SK-N-SH (cell line): ENCODE measurements around the gene DRGX. TPM values are rescaled to one million over a fixed set of nuclear protein-coding genes. Genes with fewer than 3 reads are reported as not detected.

ENCODE experiments used
- CTCF ChIA-PET: fragments of 300-600, 350-600 bp; formaldehyde crosslinking; extraction: SDS; loops from one replicate; lab custom pipeline; 2021; lab: Yijun Ruan, JAX
- POLR2A ChIA-PET: fragments of 350-600 bp; sonication (Branson Sonifier 250); formaldehyde crosslinking; extraction: SDS; loops from one replicate; lab custom pipeline; 2020; ENCODE audit warnings: antibody characterized with exemption, inconsistent platforms; lab: Yijun Ruan, JAX
- DNase-seq: peaks from one replicate; pipeline ENCODE4 v3.0.0; 2012
- H2AFZ ChIP-seq: fragments of 200-600 bp; sonication (generic); 2 replicates; pipeline ENCODE4 v1.8.1; 2016; ENCODE audit warnings: antibody characterized with exemption, mild to moderate bottlenecking, low read depth
- H3F3A ChIP-seq: fragments of 200-600 bp; sonication (generic); replicated peaks from 2 replicates; pipeline ENCODE3; 2016; ENCODE audit warnings: antibody characterized with exemption, mild to moderate bottlenecking; ENCODE audit not compliant: insufficient read depth
- H3K27ac ChIP-seq, 2 experiments: fragments of 200-500 bp in 1 of 2; fragments of 200-600 bp in 1 of 2; sonication (Bioruptor generic) in 1 of 2; sonication (generic), shearing (Covaris generic) in 1 of 2; 2 replicates each; pipeline versions ENCODE4 v1.5.1 to v1.6.1; 2014 to 2016; ENCODE audit warnings: low read depth in 2 of 2, inconsistent platforms in 1 of 2, low read length in 1 of 2, mild to moderate bottlenecking in 1 of 2, mixed read lengths in 1 of 2
- H3K27me3 ChIP-seq: fragments of 200-600 bp; sonication (generic), shearing (Covaris generic); 2 replicates; pipeline ENCODE4 v1.6.1; 2016; ENCODE audit warnings: mixed run types; ENCODE audit not compliant: insufficient read depth
- H3K36me3 ChIP-seq, 2 experiments: fragments of 200-500 bp in 1 of 2; fragments of 200-600 bp in 1 of 2; sonication (Bioruptor generic) in 1 of 2; sonication (generic) in 1 of 2; replicated peaks in 1 of 2; 2 replicates each; pipeline versions ENCODE3 to v1.5.1; 2014 to 2016; ENCODE audit warnings: low read length in 1 of 2, mild to moderate bottlenecking in 1 of 2; ENCODE audit not compliant: insufficient read depth in 2 of 2, control insufficient read depth in 1 of 2
- H3K4me1 ChIP-seq, 2 experiments: fragments of 200-500 bp in 1 of 2; fragments of 200-600 bp in 1 of 2; sonication (Bioruptor generic) in 1 of 2; sonication (generic), shearing (Covaris generic) in 1 of 2; 2 replicates each; pipeline versions ENCODE4 v1.5.1 to v1.6.1; 2014 to 2016; ENCODE audit warnings: low read depth in 1 of 2, low read length in 1 of 2, mixed run types in 1 of 2; ENCODE audit not compliant: insufficient read depth in 2 of 2, control insufficient read depth in 1 of 2
- H3K4me2 ChIP-seq: fragments of 200-600 bp; sonication (generic), shearing (Covaris generic); 2 replicates; pipeline ENCODE4 v1.6.1; 2017; ENCODE audit warnings: mixed run types
- H3K4me3 ChIP-seq, 2 experiments: fragments of 200-500 bp in 1 of 2; fragments of 200-600 bp in 1 of 2; sonication (Bioruptor generic) in 1 of 2; sonication (generic), shearing (Covaris generic) in 1 of 2; 2 replicates each; pipeline versions ENCODE4 v1.5.1 to v1.8.1; 2014 to 2016; ENCODE audit warnings: low read depth in 2 of 2, inconsistent platforms in 1 of 2, low read length in 1 of 2, mild to moderate bottlenecking in 1 of 2, mixed read lengths in 1 of 2, moderate library complexity in 1 of 2
- H3K79me2 ChIP-seq: fragments of 200-600 bp; sonication (generic); 2 replicates; pipeline ENCODE4 v1.8.1; 2017; ENCODE audit warnings: mild to moderate bottlenecking; ENCODE audit not compliant: insufficient read depth
- H3K9ac ChIP-seq: fragments of 200-600 bp; sonication (generic); 2 replicates; pipeline ENCODE4 v1.6.1; 2017; ENCODE audit warnings: mixed run types
- H3K9me2 ChIP-seq: fragments of 200-600 bp; sonication (generic); 2 replicates; pipeline ENCODE4 v1.6.1; 2017; ENCODE audit warnings: mixed run types
- H3K9me3 ChIP-seq: fragments of 200-600 bp; sonication (generic); 2 replicates; pipeline ENCODE4 v1.6.1; 2017; ENCODE audit warnings: mixed run types, mild to moderate bottlenecking, moderate library complexity
- H4K20me1 ChIP-seq: fragments of 200-600 bp; sonication (generic); 2 replicates; pipeline ENCODE4 v1.6.1; 2017; ENCODE audit warnings: mild to moderate bottlenecking, mixed run types; ENCODE audit not compliant: insufficient read depth
- EZH2phosphoT487 ChIP-seq: fragments of 200-600 bp; sonication (generic); IDR thresholded peaks from 2 replicates; pipeline ENCODE4 v1.6.1; 2017; ENCODE audit warnings: low read depth, mixed run types, mild to moderate bottlenecking, antibody characterized with exemption, moderate library complexity, borderline replicate concordance
- FOXJ3 ChIP-seq: sonication (generic); formaldehyde crosslinking; IDR thresholded peaks from 2 replicates; pipeline ENCODE4 v1.5.1; 2020; ENCODE audit warnings: mild to moderate bottlenecking, missing genetic modification reagents
- FOXM1 ChIP-seq: IDR thresholded peaks from 2 replicates; pipeline ENCODE4 v1.4.0; 2012; ENCODE audit warnings: low read depth, mild to moderate bottlenecking
- GABPA ChIP-seq: IDR thresholded peaks from 2 replicates; pipeline ENCODE4 v1.4.0; 2012; ENCODE audit warnings: low read depth, mild to moderate bottlenecking
- GATA2 ChIP-seq: sonication (generic); formaldehyde crosslinking; IDR thresholded peaks from 2 replicates; pipeline ENCODE4 v1.5.0; 2020; ENCODE audit warnings: mild to moderate bottlenecking, missing genetic modification reagents
- JUND ChIP-seq: IDR thresholded peaks from 2 replicates; pipeline ENCODE4 v1.4.0; 2012
- NFIC ChIP-seq: IDR thresholded peaks from 2 replicates; pipeline ENCODE4 v1.4.0; 2012; ENCODE audit warnings: borderline replicate concordance
- NRF1 ChIP-seq: IDR thresholded peaks from 2 replicates; pipeline ENCODE4 v1.6.1; 2012; ENCODE audit warnings: low read depth, mild to moderate bottlenecking, low read length
- RAD21 ChIP-seq: IDR thresholded peaks from 2 replicates; pipeline ENCODE4 v1.6.1; 2012; ENCODE audit warnings: mild to moderate bottlenecking, low read length
- REST ChIP-seq: IDR thresholded peaks from 2 replicates; pipeline ENCODE4 v1.6.1; 2012; ENCODE audit warnings: mild to moderate bottlenecking, low read depth, low read length, moderate library complexity
- TEAD4 ChIP-seq: IDR thresholded peaks from 2 replicates; pipeline ENCODE4 v1.4.0; 2012; ENCODE audit warnings: mild to moderate bottlenecking, borderline replicate concordance; ENCODE audit not compliant: insufficient read depth
- USF1 ChIP-seq: IDR thresholded peaks from 2 replicates; pipeline ENCODE4 v1.4.0; 2012; ENCODE audit warnings: low read depth, borderline replicate concordance
- WGBS: methylation state at CpG from one replicate; pipeline ENCODE4 v1.1.6; 2017; ENCODE audit warnings: low lambda C conversion rate; 5-methylcytosine and 5-hydroxymethylcytosine counted together
- polyA plus RNA-seq, 3 experiments: library from polyadenylated mRNA; depleted of rRNA; stranded (reverse); fragments of >200 nt; gene quantifications; 2 replicates each; pipeline ENCODE4 v1.2.3, GENCODE V29; 2012
- TF ChIP-seq, protein P1 (sequence below): fragments of 150-350 bp; IDR thresholded peaks from 2 replicates; pipeline ENCODE4 v1.6.1; 2017; ENCODE audit warnings: antibody characterized with exemption, low read length, low read depth, borderline replicate concordance
- TF ChIP-seq, protein P2 (sequence below): IDR thresholded peaks from 2 replicates; pipeline ENCODE4; 2012

DRGX gene
- polyA plus RNA-seq, 1 of the 3 experiments (the other 2 are of a cell fraction) = not detected

DNA sequence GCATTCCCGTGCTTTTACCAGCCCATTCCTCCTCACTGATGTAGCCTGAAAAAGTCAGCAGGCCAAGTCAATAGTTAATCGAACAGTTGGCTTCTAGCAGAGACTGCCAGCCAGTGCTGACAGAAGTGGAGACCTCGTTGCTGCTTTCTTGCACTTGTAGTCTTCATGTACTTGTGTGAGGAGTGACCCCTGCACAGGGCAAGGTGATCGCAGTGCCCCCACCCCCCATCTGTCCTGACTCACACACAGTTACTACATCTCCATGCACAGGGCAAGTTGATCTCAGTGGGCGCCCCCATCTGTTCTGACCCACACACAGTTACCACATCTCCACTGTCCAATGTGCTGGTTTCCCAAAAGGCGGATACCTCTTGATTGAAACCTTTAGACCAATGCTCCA, 62.7 kb downstream of the DRGX start:
- POLR2A ChIA-PET = no interaction called here
- no peak overlapping the region for H3K9ac ChIP-seq
- no peak overlapping the region for H3K27ac ChIP-seq
- CTCF ChIA-PET = no interaction called here
- H3K4me2 ChIP-seq = no peak overlapping the region
- H3K79me2 ChIP-seq = no peaks in the 10 kb centered on the region
- no peak overlapping the region for H3K4me3 ChIP-seq
- H3K9me3 ChIP-seq = no peaks in the 10 kb centered on the region
- no peaks in the 10 kb centered on the region for H3F3A ChIP-seq
- H2AFZ ChIP-seq = no peak overlapping the region
- H3K27me3 ChIP-seq = no peaks in the 10 kb centered on the region
- no peak for TF ChIP-seq RAD21
- TF ChIP-seq, protein P1, sequence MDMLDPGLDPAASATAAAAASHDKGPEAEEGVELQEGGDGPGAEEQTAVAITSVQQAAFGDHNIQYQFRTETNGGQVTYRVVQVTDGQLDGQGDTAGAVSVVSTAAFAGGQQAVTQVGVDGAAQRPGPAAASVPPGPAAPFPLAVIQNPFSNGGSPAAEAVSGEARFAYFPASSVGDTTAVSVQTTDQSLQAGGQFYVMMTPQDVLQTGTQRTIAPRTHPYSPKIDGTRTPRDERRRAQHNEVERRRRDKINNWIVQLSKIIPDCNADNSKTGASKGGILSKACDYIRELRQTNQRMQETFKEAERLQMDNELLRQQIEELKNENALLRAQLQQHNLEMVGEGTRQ = no peak
- 35% methylated on average over 6 of the region's 6 CpGs for WGBS
- no peaks in the 10 kb centered on the region for H3K36me3 ChIP-seq
- no peak for DNase-seq
- H3K4me1 ChIP-seq = no peaks in the 10 kb centered on the region; a peak in 1 of 4 replicates
- no peaks in the 10 kb centered on the region for H4K20me1 ChIP-seq
- no peaks in the 10 kb centered on the region for H3K9me2 ChIP-seq

- 26% methylated on average over 6 of the region's 6 CpGs for WGBS
These were observed 63.1 kb downstream of the DRGX start for GRCh38 chr10:49332768-49333167.

GRCh38 chr10:49332333-49332732, 63.6 kb downstream of the DRGX start:
- WGBS = 14% methylated on average over 4 of the region's 4 CpGs
- Histone ChIP-seq H3K9me3 (no peaks in the 10 kb centered on the region), H3K79me2 (no peaks in the 10 kb centered on the region), H4K20me1 (no peaks in the 10 kb centered on the region), H3K4me2 (no peak overlapping the region), H3K36me3 (no peaks in the 10 kb centered on the region), H3K9me2 (no peaks in the 10 kb centered on the region), H3K27ac (no peak overlapping the region), H3K27me3 (no peaks in the 10 kb centered on the region), H2AFZ (no peak overlapping the region), H3F3A (no peaks in the 10 kb centered on the region), H3K9ac (no peak overlapping the region), H3K4me1 (no peaks in the 10 kb centered on the region; a peak in 1 of 4 replicates), H3K4me3 (no peak overlapping the region)
- ChIA-PET CTCF (interaction anchor here (1.4 kb wide), 1 partner anchor 10 kb away, joined by 4 read pairs; no protein-coding TSS in a partner anchor), POLR2A (no interaction called here)
- no peak for DNase-seq
- TF ChIP-seq TEAD4 = no peak
- TF ChIP-seq GABPA = no peak
- no peak for TF ChIP-seq JUND
- TF ChIP-seq REST = no peak
- TF ChIP-seq FOXM1 = no peak
- TF ChIP-seq NFIC = no peak
- TF ChIP-seq GATA2 (CRISPR knock-in tag) = no peak
- TF ChIP-seq USF1 = no peak
- TF ChIP-seq, protein P1 = no peak
- no peak for TF ChIP-seq FOXJ3
- no peak for TF ChIP-seq EZH2phosphoT487

More at GRCh38 chr10:49332768-49333167, 63.1 kb downstream of the DRGX start:
- DNase-seq = no peak
- ChIA-PET CTCF (no interaction called here), POLR2A (no interaction called here)
- H3K9me3 ChIP-seq = no peaks in the 10 kb centered on the region
- no peak overlapping the region for H3K4me3 ChIP-seq
- no peak overlapping the region for H2AFZ ChIP-seq
- H3K9ac ChIP-seq = no peak overlapping the region
- H3F3A ChIP-seq = no peaks in the 10 kb centered on the region
- H3K4me2 ChIP-seq = no peak overlapping the region
- no peaks in the 10 kb centered on the region for H3K9me2 ChIP-seq
- no peaks in the 10 kb centered on the region for H4K20me1 ChIP-seq
- no peaks in the 10 kb centered on the region for H3K27me3 ChIP-seq
- no peaks in the 10 kb centered on the region; a peak in 1 of 4 replicates for H3K4me1 ChIP-seq
- TF ChIP-seq NRF1 (no peak), GABPA (no peak)
- TF ChIP-seq, protein P2, sequence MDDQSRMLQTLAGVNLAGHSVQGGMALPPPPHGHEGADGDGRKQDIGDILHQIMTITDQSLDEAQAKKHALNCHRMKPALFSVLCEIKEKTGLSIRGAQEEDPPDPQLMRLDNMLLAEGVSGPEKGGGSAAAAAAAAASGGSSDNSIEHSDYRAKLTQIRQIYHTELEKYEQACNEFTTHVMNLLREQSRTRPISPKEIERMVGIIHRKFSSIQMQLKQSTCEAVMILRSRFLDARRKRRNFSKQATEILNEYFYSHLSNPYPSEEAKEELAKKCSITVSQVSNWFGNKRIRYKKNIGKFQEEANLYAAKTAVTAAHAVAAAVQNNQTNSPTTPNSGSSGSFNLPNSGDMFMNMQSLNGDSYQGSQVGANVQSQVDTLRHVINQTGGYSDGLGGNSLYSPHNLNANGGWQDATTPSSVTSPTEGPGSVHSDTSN = no peak
- no peaks in the 10 kb centered on the region for H3K36me3 ChIP-seq
- H3K27ac ChIP-seq = no peak overlapping the region
- no peaks in the 10 kb centered on the region for H3K79me2 ChIP-seq
